GM19397 (cell line): ENCODE measurements around the gene FRRS1.
A peak's percentile ranks its signal among the peaks of the same experiment; 100 is the strongest.
"Not testable (repeated sequence)": the region's sequence is repeated elsewhere in the genome, so short reads cannot be mapped to it uniquely, and the experiment has no call there.

Experiments
- ATAC-seq: cut with Tn5 transposase; IDR thresholded peaks from one replicate; pipeline ENCODE4 v1.9.1; 2021; ENCODE audit warnings: mild to moderate bottlenecking, moderate library complexity; ENCODE audit not compliant: unreplicated experiment

The FRRS1 gene

GRCh38 chr1:99766378-99766800, at the start of gene FRRS1:
TSS of gene FRRS1 (minus strand) at chr1:99766635. CDS start at chr1:99748768, 17,867 bp downstream.
- ATAC-seq, result peak; percentile 93

GRCh38 chr1:99814373-99814900, 48.0 kb upstream of the FRRS1 start:
- ATAC-seq, result no peak

- ATAC-seq, result no peak
Observed at GRCh38 chr1:99811747-99812146, 45.3 kb upstream of the FRRS1 start.

- no peak for ATAC-seq
Observed at GRCh38 chr1:99811075-99811474, 44.6 kb upstream of the FRRS1 start.

GRCh38 chr1:99808391-99809115, 42.1 kb upstream of the FRRS1 start:
- peak; percentile 74 for ATAC-seq

GRCh38 chr1:99806882-99807281, 40.4 kb upstream of the FRRS1 start:
- no peak for ATAC-seq

GRCh38 chr1:99801584-99801983, 35.1 kb upstream of the FRRS1 start:
- ATAC-seq, result no peak

GRCh38 chr1:99793861-99794260, 27.4 kb upstream of the FRRS1 start:
- ATAC-seq, result not testable (repeated sequence)

GRCh38 chr1:99789715-99790114, 23.3 kb upstream of the FRRS1 start:
- ATAC-seq, result no peak

- ATAC-seq, result no peak
Observed at GRCh38 chr1:99788896-99789295, 22.5 kb upstream of the FRRS1 start.

- peak; percentile 60 for ATAC-seq
Observed at GRCh38 chr1:99786751-99787501, 20.5 kb upstream of the FRRS1 start.

GRCh38 chr1:99784809-99785255, 18.4 kb upstream of the FRRS1 start:
- no peak for ATAC-seq

GRCh38 chr1:99784143-99784542, 17.7 kb upstream of the FRRS1 start:
- no peak for ATAC-seq

GRCh38 chr1:99782920-99783319, 16.5 kb upstream of the FRRS1 start:
- ATAC-seq, result no peak

GRCh38 chr1:99782397-99782796, 16.0 kb upstream of the FRRS1 start:
- ATAC-seq, result no peak

GRCh38 chr1:99781798-99782197, 15.4 kb upstream of the FRRS1 start:
- no peak for ATAC-seq

GRCh38 chr1:99777752-99778151, 11.3 kb upstream of the FRRS1 start:
- ATAC-seq, result no peak

GRCh38 chr1:99776120-99776519, 9.7 kb upstream of the FRRS1 start:
- no peak for ATAC-seq

GRCh38 chr1:99772809-99773208, 6.4 kb upstream of the FRRS1 start:
- ATAC-seq, result no peak

GRCh38 chr1:99771513-99771918, 5.1 kb upstream of the FRRS1 start:
- no peak for ATAC-seq

- no peak for ATAC-seq
Observed at GRCh38 chr1:99768524-99769245, 2.2 kb upstream of the FRRS1 start.
